Stimulated activated CD8-positive, alpha-beta memory T cell treated with anti-CD3 and anti-CD28 coated beads, Interleukin-12 subunit alpha, Interleukin-12 subunit beta, amount 100 ng/mL, for 24 hours (primary cell): ENCODE results near the gene RGS7BP.

Source experiments
- DNase-seq: peaks from one replicate; pipeline ENCODE4 v3.0.0-alpha.2; 2020; ENCODE audit errors: extremely low read depth

RGS7BP gene

GRCh38 chr5:64634997-64635686 is 129.3 kb downstream of the RGS7BP start:
- no peak for DNase-seq

- no peak for DNase-seq
Measured at GRCh38 chr5:64637144-64637543, 131.3 kb downstream of the RGS7BP start.

- no peak for DNase-seq
Measured at GRCh38 chr5:64637837-64638443, 132.1 kb downstream of the RGS7BP start.

GRCh38 chr5:64644831-64645230 is 139.0 kb downstream of the RGS7BP start:
- DNase-seq, result no peak

- no peak for DNase-seq
Measured at GRCh38 chr5:64646169-64646568, 140.4 kb downstream of the RGS7BP start.

- no peak for DNase-seq
Measured at GRCh38 chr5:64649512-64649911, 143.7 kb downstream of the RGS7BP start.

- no peak for DNase-seq
Measured at GRCh38 chr5:64653766-64654560, 148.1 kb downstream of the RGS7BP start.

GRCh38 chr5:64654561-64654938 is 148.7 kb downstream of the RGS7BP start:
- DNase-seq, result no peak

GRCh38 chr5:64655596-64655995 is 149.8 kb downstream of the RGS7BP start:
- DNase-seq, result no peak

GRCh38 chr5:64659289-64659688 is 153.5 kb downstream of the RGS7BP start:
- DNase-seq, result no peak
